ENCODE results near the gene ELMOD1.

Gene ELMOD1

DNA sequence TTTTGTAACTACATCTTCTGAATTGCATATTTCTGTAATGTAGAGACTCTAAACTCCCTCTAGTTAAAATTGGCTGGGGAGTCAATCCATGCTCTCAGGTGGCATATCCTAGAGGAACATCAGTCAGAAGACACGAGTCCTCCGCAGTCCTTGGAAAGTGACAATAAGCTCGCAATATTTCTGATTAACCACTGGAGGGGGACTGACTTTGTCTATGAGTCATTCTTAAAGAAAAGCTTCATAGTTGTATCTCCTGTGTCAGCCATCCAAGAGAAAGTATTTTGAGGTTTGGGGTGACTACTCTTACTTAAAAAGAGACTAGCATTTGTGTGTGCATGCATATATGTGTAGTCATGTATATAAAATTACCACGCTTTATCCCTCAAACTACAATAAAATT, 60.7 kb downstream of the ELMOD1 start:
- no peak for FAIRE-seq

DNA sequence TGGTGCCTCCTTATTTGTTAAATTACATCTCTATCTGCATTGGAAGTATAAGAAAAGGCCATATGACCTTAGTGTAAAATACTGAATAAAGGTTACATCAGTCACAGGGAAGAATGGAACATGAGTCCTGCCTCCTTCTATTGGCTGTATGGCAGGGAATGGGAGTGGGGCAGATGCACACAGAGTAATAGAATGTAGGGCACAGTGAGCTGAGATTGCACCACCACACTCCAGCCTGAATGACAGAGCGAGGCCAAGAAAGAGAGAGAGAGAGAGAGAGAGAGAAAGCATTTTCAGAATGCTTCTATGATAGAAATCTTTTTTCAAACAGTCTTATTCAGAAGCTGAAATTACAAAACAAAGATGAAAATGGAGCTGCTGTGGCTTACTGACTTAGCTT, 62.1 kb downstream of the ELMOD1 start:
- FAIRE-seq = no peak

DNA sequence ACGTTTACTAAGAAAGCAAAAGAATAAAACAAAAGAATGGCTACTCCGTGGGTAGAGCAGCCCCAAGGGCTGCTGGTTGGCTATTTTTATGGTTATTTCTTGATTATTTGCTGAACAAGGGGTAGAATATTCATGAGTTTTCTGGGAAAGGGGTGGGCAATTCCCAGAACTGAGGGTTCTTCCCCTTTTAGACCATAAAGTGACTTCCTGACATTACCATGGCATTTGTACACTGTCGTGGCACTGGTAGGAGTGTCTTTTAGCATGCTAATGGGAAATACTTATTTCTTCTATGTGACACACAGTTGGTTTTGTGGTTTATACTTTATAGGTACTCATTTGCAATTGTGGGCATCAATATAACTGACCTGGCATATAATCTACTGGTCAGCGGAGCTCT, 64.7 kb downstream of the ELMOD1 start:
- FAIRE-seq = no peak

DNA sequence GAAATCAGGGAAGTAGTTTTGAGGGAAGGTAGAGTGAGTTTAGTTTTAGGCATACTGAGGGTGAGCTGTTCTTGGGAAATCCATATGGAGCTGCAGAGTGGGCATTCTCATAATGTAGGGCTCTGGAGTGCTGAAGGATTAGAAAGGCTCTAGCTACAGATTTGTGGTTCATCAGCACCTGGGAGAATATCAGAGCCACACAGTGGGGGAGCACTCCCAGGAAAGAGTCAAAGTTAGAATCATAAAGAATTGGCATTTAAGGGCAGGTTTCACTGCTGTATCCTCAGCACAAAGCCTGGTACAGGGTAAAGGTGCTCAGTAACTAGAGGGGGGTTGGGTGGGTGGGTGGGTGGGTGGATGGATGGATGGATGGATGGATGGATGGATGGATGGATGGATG, 68.4 kb downstream of the ELMOD1 start:
- FAIRE-seq = no peak

DNA sequence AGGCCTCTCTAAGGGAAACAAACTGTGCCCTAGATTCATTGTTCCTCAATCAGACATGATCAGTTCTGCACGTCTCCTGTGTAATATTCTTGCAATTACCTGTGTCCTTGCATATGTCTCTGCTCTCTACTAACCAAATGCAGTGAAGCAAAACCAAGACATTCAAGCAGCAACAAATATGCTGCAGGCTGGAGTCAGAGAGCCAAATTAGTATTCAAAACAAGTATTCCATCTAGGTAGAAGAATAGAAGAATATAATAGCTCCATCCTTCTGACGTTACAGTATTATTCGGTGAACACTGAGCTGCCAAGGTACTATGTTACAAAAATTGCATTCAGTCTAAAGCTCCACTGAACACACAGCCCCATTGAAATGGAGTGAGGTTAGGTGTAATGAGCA, 69.1 kb downstream of the ELMOD1 start:
- no peak for FAIRE-seq

DNA sequence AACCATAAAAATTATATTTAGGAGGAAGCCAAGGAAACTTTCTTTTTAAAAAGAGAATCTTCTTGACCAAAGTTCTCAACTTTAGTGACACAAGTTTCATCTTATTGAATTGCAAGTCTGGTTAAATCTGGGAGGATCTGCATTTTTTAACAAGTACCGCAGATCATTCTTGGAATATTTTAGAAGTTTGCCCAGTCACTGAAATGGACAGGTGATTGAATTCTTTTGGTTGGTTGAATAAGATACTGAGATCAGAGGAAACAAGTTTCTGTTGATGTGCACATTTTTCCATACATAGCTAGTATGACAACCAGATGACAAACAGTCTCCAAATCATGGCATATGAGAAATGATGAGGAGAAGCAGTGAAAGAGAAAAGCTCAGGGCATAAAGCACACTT, 70.7 kb downstream of the ELMOD1 start:
- no peak for FAIRE-seq

DNA sequence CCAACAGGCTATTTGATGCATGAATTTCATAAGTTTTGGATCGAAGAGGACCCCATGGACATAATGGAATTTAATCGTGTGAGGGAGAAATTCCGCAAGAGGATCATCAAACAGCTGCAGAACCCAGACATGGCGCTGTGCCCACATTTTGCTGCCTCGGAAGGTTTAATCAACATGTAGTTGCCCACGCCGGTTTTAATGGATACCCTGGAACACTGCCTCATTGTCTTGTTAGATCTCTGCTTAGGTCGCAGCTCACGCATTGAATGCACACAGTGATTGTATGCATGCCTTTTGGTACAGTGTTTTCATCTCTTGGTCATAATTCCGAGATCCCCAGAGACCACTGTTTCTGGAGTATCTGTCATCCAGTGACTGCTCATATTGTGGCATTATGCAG, 74.1 kb downstream of the ELMOD1 start:
- no peak for FAIRE-seq

DNA sequence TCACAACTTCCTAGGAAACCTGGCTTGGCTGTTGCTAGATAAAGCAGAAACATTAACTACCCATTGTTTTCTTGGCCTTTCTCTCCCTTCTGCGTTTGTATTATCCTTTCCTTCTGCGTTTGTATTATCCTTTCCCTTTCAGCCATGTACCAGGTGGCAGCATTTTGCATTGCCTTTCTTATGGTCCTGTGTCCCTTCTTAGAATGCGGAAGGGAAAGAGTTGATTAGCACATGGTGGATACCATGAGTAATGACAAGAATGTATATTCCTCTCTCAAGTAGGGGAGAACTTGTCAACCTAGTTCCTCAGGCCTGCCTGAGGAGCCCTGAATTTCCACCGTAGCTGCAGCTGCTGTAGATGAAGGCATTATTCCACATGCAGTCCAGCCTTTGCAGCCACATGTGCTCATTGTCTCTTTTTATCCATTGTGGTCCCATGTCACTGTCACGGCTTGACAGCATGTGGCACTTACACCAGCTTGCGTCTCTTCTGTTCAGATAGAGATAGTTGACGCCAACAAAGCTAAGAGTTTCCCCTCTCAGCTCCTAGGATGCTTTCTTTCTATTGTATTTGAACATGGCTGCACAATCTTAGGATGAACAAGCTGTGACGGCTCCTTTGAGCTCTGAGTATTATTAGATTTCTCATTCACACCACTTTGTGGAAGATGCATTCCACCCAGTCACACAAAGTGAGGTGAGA, 76.1 kb downstream of the ELMOD1 start:
- FAIRE-seq = no peak

DNA sequence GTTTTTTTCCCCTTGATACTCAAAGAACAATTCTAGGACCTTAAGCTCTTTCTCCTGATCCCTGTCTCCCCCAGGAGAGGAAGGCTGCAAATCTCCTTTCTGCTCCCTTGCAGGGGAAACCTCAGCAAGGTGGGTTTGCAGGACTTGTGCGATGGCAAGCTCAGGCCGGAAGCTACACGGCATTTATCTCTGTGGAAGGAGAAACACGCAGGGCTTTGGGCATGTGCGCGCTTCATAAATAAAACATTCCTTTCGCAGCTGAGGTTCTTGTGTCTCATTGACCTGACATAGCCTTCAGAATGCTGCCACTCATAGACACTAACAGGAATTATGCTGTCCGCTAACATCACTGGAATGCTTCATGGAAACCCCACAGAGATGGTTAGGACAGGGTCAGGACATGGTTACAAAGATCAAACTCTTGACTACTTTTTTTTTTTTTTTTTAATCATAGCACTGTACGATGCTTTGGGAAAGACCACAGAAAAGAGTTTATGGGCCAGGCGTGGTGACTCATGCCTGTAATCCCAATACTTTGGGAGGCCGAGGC, 78.3 kb downstream of the ELMOD1 start:
- no peak for FAIRE-seq

DNA sequence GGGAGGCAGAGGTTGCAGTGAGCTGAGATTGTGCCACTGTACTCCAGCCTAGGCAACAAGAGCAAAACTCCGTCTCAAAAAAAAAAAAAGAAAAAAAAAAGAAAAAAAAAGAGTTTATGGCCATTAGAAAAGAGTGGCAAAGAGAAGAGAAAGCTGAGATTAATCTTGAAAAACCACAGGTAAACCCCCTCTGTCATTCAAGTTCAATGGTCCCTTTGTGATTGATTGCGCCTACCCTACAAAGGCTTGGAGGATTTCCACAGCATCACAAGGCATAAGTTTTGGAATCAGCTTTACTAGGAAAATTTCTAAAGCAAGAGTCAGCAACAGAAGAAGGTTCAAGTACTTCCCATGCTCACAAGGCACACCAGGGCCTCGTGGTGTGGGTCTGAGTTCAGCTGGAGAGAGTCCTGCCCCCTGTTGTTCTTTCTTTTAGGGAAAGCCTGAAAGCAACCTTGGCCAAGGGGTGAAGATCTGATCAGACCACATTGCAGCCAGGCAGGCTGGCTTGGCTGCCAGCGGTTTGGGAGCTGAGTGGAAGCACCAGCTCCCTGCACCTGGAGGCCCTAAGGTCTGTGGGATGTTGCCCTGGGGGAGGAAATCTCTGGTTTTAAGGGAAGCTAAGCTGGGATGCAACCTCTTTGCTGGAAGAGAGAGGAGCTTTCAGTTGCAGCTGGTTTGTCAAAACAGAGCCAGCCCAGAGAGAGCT, 79.1 kb downstream of the ELMOD1 start:
- FAIRE-seq = no peak

DNA sequence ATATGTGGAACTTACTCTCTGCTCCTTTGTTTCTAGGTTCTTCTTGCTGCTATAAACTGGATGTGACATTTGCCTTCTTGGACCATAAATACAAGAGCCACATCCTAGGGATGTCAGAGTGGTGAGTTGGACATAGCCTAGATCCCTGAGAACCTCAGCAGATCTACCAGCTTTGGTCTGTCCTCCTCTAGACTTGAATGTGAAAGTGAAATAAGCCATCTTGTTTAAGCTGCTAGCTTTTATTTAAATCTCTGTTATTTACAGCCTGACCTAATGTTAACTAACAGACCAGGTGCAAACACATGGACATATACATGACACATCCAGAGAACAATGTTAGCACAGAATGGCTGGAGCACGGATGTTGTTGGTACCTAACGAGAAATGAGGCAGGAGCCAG, 85.0 kb downstream of the ELMOD1 start:
- no peak for FAIRE-seq

DNA sequence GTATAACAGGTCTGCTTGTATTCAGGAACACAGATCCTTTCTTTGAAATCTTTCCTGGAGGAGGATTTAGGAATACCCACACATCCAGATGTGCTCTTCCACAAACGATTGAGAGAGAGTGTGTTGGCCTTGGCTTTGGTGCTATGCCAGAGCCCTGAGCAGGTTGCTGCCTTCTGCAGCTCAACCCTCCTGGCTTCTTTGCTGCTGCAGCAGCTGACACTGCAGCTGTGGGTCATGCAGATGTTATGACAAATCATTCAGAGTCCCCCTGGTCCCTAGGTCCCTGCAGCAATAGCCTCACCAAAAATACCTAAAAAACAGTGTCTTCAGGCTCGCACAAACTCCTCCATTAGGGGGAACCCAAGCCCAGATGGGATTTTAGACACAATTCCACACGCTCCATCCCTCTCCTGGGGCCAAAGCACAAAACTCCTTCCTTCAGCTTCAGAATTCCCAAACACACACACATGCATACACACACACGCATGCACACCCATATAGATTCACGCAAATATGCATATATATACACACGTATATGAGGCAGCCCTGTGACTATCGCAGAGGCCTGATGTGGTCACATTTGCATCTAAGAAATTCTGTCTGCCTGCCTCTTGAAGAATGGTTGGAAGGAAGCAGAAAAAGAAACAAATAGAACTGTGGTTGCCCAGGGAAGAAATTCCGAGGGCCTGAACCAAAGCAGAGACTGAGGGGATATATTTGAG, 85.5 kb downstream of the ELMOD1 start:
- FAIRE-seq = no peak

DNA sequence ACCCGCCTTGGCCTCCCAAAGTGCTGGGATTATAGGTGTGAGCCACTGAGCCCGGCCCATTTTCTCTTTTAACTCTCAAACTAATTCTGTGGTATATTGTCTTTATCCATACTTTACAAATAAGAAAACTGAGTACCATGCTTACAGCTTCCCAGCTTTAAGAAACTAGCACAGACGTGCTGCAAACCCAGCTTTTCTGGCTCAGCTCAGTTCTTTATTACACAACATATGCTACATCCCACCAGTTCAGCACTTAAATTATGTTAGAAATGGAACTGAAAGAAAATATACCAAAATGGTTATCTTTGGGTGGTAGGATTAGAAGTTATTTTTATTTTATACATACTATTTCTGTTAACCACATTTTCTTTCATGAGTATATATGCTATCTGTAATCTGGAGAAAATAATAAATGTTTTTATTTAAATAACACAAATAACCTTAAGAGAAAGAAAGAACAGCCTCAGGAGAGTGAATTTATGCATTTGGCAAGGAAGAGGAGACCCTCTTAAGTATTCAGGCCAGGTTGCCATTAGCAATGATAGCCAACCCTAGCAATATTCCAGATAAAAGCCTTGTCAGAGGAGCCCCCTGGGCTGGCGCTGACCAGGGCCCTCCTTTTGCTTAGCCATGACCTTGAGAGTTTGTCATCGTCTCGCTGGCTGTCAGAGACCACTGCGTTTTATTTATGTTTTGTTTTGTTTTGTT, 87.1 kb downstream of the ELMOD1 start:
- no peak for FAIRE-seq

DNA sequence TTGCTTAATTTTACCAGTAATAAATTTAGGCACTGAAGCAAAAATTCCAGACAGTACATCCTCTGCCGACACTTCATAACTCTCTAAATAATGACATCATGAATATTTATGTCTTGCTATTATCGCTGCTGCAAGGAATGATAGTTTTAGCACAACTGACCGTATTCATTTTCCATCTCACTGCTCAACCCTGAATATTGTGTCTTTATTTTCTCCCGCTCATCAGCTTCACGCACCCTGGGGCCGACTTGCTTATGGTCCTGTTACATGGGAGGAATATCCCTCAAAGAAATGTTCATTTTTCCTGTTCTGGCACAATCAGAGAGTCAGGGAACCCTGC, 87.7 kb downstream of the ELMOD1 start:
- FAIRE-seq = no peak

DNA sequence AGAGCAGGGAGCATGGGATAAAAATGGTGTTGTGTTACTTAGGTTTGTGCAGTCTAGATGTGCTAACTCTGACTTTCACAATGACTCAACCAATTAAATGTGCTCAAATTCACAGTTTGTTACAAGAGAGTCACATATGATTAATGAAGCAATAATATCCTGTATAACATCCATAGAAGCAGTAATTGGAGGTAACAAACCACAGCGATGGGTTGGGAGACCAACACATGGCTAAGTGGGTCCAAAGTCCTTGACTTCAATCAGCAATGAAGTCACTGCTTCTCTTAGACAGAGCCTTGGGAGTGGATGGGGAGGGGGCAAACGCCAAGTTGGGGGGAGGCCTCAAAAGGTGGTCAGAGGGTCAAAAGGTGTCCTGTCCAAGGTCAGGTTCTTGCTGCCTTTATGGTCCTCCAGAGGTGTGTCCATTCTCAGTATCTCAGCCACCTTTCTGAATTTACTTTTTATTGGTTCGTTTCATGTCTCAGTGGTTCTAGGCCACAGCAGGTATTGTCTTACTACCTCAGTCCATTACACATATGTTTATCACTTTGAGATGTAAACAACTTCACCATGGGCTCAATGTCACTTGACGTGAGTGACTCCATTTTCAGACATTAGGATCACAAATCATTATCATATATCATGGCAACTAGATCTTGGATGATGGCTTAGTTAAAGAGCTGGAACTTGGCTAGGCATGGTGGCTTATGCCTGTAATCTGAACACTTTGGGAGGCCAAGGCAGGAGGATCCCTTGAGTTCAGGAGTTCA, 88.5 kb downstream of the ELMOD1 start:
- FAIRE-seq = no peak

DNA sequence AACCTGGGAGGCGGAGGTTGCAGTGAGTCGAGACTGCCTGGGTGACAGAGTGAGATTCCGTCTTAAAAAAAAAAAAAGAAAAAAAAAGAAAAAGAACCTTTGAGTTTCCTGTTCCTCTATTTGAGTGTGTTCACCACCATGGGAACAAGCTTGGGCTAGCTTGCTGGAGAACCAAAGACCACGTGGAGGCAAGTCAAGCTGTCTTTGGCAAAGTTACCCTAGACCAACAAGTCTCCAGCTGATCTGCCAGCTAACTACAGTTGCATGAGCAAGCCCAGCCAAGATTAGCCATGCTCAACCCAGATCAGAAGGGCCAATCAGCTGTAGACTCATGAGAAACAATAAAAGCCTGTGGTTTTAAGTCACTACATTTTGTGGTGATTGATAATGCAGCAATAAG, 91.2 kb downstream of the ELMOD1 start:
- FAIRE-seq = no peak

DNA sequence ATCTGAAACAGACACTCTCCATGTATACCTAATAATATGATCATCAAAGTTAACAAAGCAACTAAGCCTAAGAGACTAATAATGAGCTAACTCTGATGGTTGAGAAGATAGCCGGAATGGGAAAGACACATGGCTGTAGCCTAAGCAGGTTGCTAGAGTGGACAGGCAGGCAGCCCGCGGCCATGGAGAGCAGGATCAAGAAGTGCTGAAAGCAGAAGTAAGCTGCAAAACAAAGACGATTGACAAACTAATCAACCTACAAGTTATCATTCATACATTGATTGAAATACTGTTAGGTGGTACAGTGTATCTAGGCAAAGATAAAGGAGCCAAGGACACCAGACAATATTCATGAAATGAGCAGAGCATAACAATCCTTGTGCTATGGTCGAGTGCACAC, 91.6 kb downstream of the ELMOD1 start:
- no peak for FAIRE-seq

DNA sequence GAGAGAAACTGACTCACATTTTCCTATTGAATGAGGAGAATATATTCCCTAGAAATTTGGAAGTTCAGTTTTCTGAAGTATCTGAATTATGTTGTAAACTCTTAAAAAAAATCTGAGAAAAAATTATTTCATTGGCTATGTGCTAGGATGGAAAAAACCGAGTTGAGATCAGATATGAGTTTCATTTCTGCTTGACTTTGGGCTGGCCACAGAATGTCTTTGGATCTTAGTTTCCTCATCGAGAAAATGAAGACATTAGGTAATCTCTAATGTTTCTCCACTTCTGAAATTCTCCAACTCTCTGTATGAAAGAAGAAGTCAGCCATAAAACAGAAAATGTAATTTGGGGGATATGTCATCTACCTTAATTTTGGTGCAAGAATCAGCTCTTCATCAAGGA, 92.1 kb downstream of the ELMOD1 start:
- no peak for FAIRE-seq

DNA sequence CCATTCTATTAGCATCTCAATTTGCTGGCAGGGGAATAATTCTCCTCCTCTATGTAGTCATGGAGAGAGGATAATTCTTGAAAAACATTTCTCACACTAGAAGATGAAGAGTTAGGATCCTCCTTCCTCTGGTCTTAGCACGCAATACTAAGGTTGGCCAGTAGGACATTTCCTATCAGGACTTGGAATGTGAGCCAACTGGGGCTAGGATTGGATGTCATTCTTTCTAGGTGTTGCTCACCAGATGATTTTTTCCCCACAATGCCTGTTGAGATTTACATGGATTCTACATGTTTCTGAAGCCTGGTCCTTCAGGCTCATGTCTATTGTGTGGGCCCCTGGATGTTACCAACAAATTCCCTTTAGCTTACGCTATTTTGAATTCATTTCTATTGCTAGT, 92.9 kb downstream of the ELMOD1 start:
- no peak for FAIRE-seq

DNA sequence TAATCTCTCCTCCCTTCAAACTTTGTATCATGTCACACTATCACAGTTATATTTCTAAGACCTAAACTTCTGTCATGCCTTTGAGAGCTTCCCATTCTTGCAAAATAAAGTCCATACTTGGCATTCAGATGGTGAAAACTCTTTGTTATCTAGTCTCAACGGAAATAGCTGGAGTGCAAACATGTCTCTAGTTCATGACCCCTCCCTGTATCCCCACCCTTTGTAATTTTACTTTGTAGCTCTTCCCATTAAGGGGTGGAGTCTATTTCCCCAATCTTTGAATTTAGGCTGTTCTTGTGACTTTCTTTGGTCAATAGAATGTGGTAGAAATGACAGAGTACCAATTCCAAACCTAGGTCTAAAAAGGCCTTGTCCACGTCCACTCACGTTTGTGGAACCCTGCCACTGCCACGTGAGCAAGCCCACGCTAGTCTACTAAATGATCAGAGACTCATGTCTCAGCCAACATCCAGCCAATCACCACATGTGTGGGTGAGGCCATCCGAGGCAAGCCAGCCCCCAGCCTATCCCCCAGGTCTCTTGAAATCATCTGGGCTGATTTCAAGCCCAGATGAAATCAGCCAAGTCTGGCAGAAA, 97.5 kb downstream of the ELMOD1 start:
- FAIRE-seq = no peak

DNA sequence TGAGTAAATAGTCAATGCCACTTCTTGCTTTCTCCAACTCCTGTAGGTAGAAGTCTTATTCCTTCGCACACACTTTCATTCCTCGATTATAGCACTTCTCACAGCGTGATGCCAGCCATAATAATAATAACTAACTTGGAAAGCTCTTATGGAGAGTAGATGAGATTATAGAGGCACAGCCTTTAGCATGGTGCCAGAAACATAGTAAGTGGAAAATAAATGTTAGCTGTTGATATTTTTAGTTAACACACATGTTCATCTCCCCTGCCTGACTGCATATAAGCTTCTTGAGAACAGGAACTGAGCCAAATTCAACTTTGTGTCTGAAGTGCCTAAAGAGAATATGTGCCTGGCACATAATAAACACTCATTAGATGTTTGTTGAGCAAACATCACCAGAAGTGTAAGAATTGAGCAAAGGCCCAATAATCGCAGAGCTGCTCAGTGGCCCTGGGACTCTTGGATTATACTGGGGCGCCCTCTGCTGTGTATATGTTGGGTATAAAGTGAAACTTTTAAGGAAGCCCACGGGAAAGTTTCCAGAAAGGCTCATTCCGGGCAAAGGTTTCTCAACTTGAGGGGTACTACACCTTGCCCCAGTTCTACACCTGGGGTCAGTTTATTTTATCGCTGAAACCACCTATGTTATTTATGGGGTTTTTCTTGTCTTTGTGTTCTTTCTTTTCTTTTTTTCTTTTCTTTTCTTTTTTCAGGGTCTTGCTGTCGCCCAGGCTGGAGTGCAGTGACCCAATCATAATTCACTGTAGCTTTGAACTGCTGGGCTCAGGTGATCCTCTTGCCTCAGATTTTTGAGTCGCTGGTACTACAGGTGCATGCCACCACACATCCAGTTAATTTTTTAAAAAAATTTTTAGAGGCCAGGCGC, 98.6 kb downstream of the ELMOD1 start:
- no peak for FAIRE-seq

Data from colon (tissue), 2 donors.